Progenitor cell of endocrine pancreas (in vitro differentiated cells): Measurements from ENCODE around the gene GNB1L. TPM values are rescaled to one million over a fixed set of nuclear protein-coding genes. Genes with fewer than 3 reads are reported as not detected.
A peak's percentile ranks its signal among the peaks of the same experiment; 100 is the strongest.

Experiments
- DNase-seq: peaks from one replicate; pipeline ENCODE4 v3.0.0; 2021; ENCODE audit warnings: low spot score; ENCODE audit not compliant: unreplicated experiment
- H3K27ac Mint-ChIP-seq: 2 replicates; pipeline ENCODE4 v1.8.0; 2021; ENCODE audit warnings: mild to moderate bottlenecking, moderate library complexity, mixed read lengths
- H3K27me3 Mint-ChIP-seq: 2 replicates; pipeline ENCODE4 v1.8.0; 2021; ENCODE audit warnings: mixed read lengths
- H3K36me3 Mint-ChIP-seq: 2 replicates; pipeline ENCODE4 v1.8.0; 2022; ENCODE audit warnings: mixed read lengths; ENCODE audit not compliant: insufficient read depth
- H3K4me1 Mint-ChIP-seq: 2 replicates; pipeline ENCODE4 v1.8.0; 2021; ENCODE audit warnings: low read depth, mixed read lengths
- H3K4me3 Mint-ChIP-seq: 2 replicates; pipeline ENCODE4 v1.8.0; 2021; ENCODE audit warnings: low read depth, mild to moderate bottlenecking, moderate library complexity, mixed read lengths
- H3K9me3 Mint-ChIP-seq: 2 replicates; pipeline ENCODE4 v1.8.0; 2021; ENCODE audit warnings: low read depth, mixed read lengths
- CTCF ChIP-seq: fragments of 200-600 bp; sonication (generic); IDR thresholded peaks from one replicate; pipeline ENCODE4 v1.5.0; 2021; ENCODE audit warnings: antibody characterized with exemption, mild to moderate bottlenecking; ENCODE audit not compliant: unreplicated experiment
- total RNA-seq: library from RNA; stranded (reverse); gene quantifications from 2 replicates; pipeline ENCODE4 v1.2.1, GENCODE V29; 2021

Gene GNB1L
- total RNA-seq, 1 donor from 2014 or later, result 9.9 TPM

- Mint-ChIP-seq H3K36me3 (no peaks in the 10 kb centered on the region), H3K9me3 (no peaks in the 10 kb centered on the region), H3K27ac (peak overlapping the region; percentile 67), H3K4me3 (no peak overlapping the region), H3K27me3 (peaks cover 19% of the 10 kb centered on the region), H3K4me1 (peaks cover 14% of the 10 kb centered on the region)
- TF ChIP-seq CTCF, result no peak
- DNase-seq, result no peak
Observed at GRCh38 chr22:19879992-19880785, 25.5 kb upstream of the GNB1L start.

- DNase-seq, result no peak
- TF ChIP-seq CTCF, result no peak
- H3K27ac Mint-ChIP-seq, result no peak overlapping the region
- no peak overlapping the region for H3K4me3 Mint-ChIP-seq
- H3K9me3 Mint-ChIP-seq, result no peaks in the 10 kb centered on the region
- H3K36me3 Mint-ChIP-seq, result no peaks in the 10 kb centered on the region
- H3K4me1 Mint-ChIP-seq, result peaks cover 14% of the 10 kb centered on the region
- H3K27me3 Mint-ChIP-seq, result peaks cover 19% of the 10 kb centered on the region
Observed at GRCh38 chr22:19879643-19879991, 24.9 kb upstream of the GNB1L start.

GRCh38 chr22:19879246-19879570 lies 24.5 kb upstream of the GNB1L start:
- peaks cover 14% of the 10 kb centered on the region for H3K4me1 Mint-ChIP-seq
- no peak for DNase-seq
- peaks cover 19% of the 10 kb centered on the region for H3K27me3 Mint-ChIP-seq
- no peak for TF ChIP-seq CTCF
- no peak overlapping the region for H3K27ac Mint-ChIP-seq
- no peak overlapping the region for H3K4me3 Mint-ChIP-seq
- no peaks in the 10 kb centered on the region for H3K36me3 Mint-ChIP-seq
- no peaks in the 10 kb centered on the region for H3K9me3 Mint-ChIP-seq

GRCh38 chr22:19878461-19879245 lies 24.0 kb upstream of the GNB1L start:
- no peak for TF ChIP-seq CTCF
- no peaks in the 10 kb centered on the region for H3K9me3 Mint-ChIP-seq
- no peaks in the 10 kb centered on the region for H3K36me3 Mint-ChIP-seq
- H3K4me1 Mint-ChIP-seq, result peaks cover 14% of the 10 kb centered on the region
- H3K27ac Mint-ChIP-seq, result no peak overlapping the region
- peaks cover 19% of the 10 kb centered on the region for H3K27me3 Mint-ChIP-seq
- H3K4me3 Mint-ChIP-seq, result no peak overlapping the region
- DNase-seq, result no peak

- no peaks in the 10 kb centered on the region for H3K9me3 Mint-ChIP-seq
- DNase-seq, result no peak
- H3K27ac Mint-ChIP-seq, result no peak overlapping the region
- H3K4me1 Mint-ChIP-seq, result peaks cover 14% of the 10 kb centered on the region
- no peak overlapping the region for H3K4me3 Mint-ChIP-seq
- TF ChIP-seq CTCF, result no peak
- no peaks in the 10 kb centered on the region for H3K36me3 Mint-ChIP-seq
- H3K27me3 Mint-ChIP-seq, result peaks cover 19% of the 10 kb centered on the region
Observed at GRCh38 chr22:19877626-19878339, 23.1 kb upstream of the GNB1L start.
